Posterior vena cava (tissue), 2 donors: Measurements from ENCODE around the gene CHAMP1. TPM values are rescaled to one million over a fixed set of nuclear protein-coding genes. Genes with fewer than 3 reads are reported as not detected.
A peak's percentile ranks its signal among the peaks of the same experiment; 100 is the strongest.

Experiments
- DNase-seq: peaks from one replicate; pipeline ENCODE4 v3.0.0-alpha.2; 2020; ENCODE audit warnings: low spot score
- intact Hi-C, 2 donors: fragments of 100-400 bp; cut with DNase I; formaldehyde crosslinking; loops; one replicate each; pipeline versions ENCODE4 v1.14.1 to v1.14.2; 2022 to 2023
- long read RNA-seq, 2 donors: library from polyadenylated mRNA; unstranded; transcript quantifications; one replicate each; pipeline ENCODE4 v2.0.0, GENCODE V29; 2020 to 2021
- total RNA-seq, 2 donors: library from RNA; stranded (reverse); fragmentation: NEBNext Ultra II Directional; extraction: Animal tissue kit (Norgen Biotek cat#: 25700); gene quantifications; one replicate each; pipeline ENCODE4 v1.2.1, GENCODE V29; 2021
- donor health status: DM: yes; HTN: yes; CAD: no.
- donor health status: DM: yes; HTN: yes; CAD: no.

The CHAMP1 gene
- total RNA-seq: 10 to 100 TPM; 16.3 to 16.4 TPM
- long read RNA-seq, donor 1, partial matches to known transcripts: 0 of 1 reads
- long read RNA-seq, donor 1, other reads (novel, unspliced or antisense): 0 of 1 reads
- long read RNA-seq, donor 2, partial matches to known transcripts: 1 of 3 reads
- long read RNA-seq, donor 2, other reads (novel, unspliced or antisense): 0 of 3 reads

- intact Hi-C loops: no loop called here
- DNase-seq: peak; percentile 99
Measured at GRCh38 chr13:114314074-114314912, at the start of gene CHAMP1. TSS of gene CHAMP1 (plus strand) at chr13:114314503. CDS start at chr13:114323843, 9,340 bp downstream.

GRCh38 chr13:114264886-114265611, 49.3 kb upstream of the CHAMP1 start:
- intact Hi-C loops: no loop called here
- DNase-seq: no peak

GRCh38 chr13:114266241-114266640, 48.1 kb upstream of the CHAMP1 start:
- no peak for DNase-seq
- intact Hi-C loops: no loop called here

GRCh38 chr13:114268344-114269280, 45.7 kb upstream of the CHAMP1 start:
- DNase-seq: no peak
- intact Hi-C loops: no loop called here

GRCh38 chr13:114269281-114269770, 45.0 kb upstream of the CHAMP1 start:
- no peak for DNase-seq
- intact Hi-C loops: no loop called here

GRCh38 chr13:114272977-114273376, 41.3 kb upstream of the CHAMP1 start:
- intact Hi-C loops: no loop called here
- DNase-seq: no peak

- intact Hi-C loops: no loop called here
- no peak for DNase-seq
Measured at GRCh38 chr13:114275304-114275703, 39.0 kb upstream of the CHAMP1 start.

GRCh38 chr13:114279146-114279545, 35.2 kb upstream of the CHAMP1 start:
- no peak for DNase-seq
- intact Hi-C loops: no loop called here

GRCh38 chr13:114279758-114280355, 34.4 kb upstream of the CHAMP1 start:
- no peak for DNase-seq
- intact Hi-C loops: no loop called here

- intact Hi-C loops: no loop called here
- DNase-seq: peak; percentile 97
Measured at GRCh38 chr13:114281351-114282040, 32.8 kb upstream of the CHAMP1 start, which contains the start of gene UPF3A. TSS of gene UPF3A (plus strand) at chr13:114281601. CDS start at chr13:114281640, 39 bp downstream.

GRCh38 chr13:114282041-114282670, 32.1 kb upstream of the CHAMP1 start:
- DNase-seq: peak; percentile 85
- intact Hi-C loops: no loop called here

- no peak for DNase-seq
- intact Hi-C loops: no loop called here
Measured at GRCh38 chr13:114283576-114283975, 30.7 kb upstream of the CHAMP1 start.

- intact Hi-C loops: no loop called here
- DNase-seq: no peak
Measured at GRCh38 chr13:114284680-114285079, 29.6 kb upstream of the CHAMP1 start.

- no peak for DNase-seq
- intact Hi-C loops: no loop called here
Measured at GRCh38 chr13:114285166-114285808, 29.0 kb upstream of the CHAMP1 start.

GRCh38 chr13:114286808-114287207, 27.5 kb upstream of the CHAMP1 start:
- no peak for DNase-seq
- intact Hi-C loops: no loop called here

GRCh38 chr13:114288157-114288591, 26.1 kb upstream of the CHAMP1 start:
- intact Hi-C loops: no loop called here
- no peak for DNase-seq

GRCh38 chr13:114296448-114296847, 17.9 kb upstream of the CHAMP1 start:
- no peak for DNase-seq
- intact Hi-C loops: no loop called here
